GM21515 (cell line): ENCODE measurements around the gene LYPD3.
A peak's percentile ranks its signal among the peaks of the same experiment; 100 is the strongest.
"Not testable (repeated sequence)": the region's sequence is repeated elsewhere in the genome, so short reads cannot be mapped to it uniquely, and the experiment has no call there.

Experiments used
- ATAC-seq: cut with Tn5 transposase; IDR thresholded peaks from one replicate; pipeline ENCODE4 v1.9.1; 2021; ENCODE audit not compliant: unreplicated experiment

The LYPD3 gene

DNA sequence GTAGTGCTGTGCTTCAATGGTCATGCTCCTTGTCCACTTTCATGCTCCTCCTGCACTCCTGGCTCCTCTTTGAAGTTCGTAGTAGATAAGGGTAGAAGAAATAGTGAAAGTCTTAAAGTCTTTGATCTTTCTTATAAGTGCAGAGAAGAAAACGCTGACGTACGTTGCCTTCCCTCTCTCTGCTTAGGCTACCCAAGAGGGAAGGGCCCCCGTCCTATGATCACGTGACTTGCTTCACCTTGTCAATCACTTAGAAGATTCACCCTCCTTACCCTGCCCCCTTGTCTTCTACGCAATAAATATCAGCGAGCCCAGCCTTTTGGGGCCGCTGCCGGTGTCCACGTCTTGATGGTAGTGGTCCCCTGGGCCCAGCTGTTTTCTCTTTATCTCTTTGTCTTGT lies 28.1 kb downstream of the LYPD3 start:
- ATAC-seq = not testable (repeated sequence)

DNA sequence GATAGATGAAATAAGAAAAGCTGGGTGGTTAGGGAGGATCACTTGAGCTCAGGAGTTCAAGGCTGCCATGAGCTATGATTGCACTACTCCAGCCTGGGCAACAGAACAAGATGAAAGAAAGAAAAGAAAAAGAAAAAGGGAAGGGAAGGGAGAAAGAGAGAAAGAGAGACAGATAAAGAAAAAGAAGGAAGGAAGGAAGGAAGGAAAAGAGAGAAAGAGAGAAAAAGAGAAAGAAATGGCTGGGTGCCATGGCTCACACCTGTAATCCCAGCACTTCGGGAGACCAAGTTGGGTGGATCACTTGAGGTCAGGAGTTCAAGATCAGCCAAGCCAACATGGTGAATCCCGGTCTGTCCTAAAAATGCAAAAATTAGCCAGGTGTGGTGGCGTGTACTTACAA lies 29.6 kb downstream of the LYPD3 start:
- ATAC-seq = no peak

DNA sequence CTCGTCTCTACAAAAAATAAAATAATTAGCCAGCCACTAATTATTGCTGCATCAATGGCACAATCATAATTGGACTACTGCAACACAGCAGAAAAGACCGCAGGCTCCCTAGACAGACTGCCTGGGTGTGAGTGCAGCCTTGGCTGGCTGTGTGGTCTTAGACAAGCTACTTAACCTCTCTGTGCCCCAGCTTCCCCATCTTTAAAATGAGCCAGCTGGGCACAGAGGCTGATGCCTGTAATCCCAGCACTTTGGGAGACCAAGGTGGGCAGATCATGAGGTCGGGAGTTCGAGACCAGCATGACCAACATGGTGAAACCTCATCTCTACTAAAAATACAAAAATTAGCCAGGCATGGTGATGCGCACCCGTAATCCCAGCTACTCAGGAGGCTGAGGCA lies 31.7 kb downstream of the LYPD3 start:
- ATAC-seq = no peak

DNA sequence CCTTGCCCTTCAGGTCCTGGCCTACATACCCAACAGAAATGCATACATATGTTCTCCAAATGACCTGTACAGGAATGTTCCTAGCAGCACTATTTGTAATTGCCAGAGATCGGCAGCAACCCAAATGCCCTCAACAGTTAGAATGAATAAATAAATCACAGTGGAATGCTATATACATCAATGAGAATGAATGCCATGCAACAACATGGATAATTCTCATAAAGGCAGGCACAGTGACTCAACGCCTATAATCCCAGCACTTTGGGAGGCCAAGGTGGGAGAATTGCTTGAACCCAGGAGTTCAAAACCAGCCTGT lies 32.1 kb downstream of the LYPD3 start:
- ATAC-seq = no peak

DNA sequence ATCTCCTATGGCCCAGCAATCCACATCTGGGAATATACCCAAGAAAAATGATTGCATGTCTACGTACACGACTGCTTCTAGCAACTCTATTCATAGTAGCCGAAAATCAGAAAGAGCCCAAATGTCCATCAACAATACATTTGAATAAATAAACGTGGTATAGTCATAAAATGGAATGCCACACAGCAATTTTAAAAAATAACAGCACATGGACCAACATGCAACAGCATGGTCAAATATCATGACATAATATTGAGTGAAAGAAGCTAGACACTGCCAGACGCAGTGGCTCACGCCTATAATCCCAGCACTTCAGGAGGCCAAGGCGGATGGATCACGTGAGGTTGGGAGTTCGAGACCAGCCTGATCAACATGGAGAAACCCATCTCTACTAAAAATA lies 34.4 kb downstream of the LYPD3 start:
- ATAC-seq = no peak

DNA sequence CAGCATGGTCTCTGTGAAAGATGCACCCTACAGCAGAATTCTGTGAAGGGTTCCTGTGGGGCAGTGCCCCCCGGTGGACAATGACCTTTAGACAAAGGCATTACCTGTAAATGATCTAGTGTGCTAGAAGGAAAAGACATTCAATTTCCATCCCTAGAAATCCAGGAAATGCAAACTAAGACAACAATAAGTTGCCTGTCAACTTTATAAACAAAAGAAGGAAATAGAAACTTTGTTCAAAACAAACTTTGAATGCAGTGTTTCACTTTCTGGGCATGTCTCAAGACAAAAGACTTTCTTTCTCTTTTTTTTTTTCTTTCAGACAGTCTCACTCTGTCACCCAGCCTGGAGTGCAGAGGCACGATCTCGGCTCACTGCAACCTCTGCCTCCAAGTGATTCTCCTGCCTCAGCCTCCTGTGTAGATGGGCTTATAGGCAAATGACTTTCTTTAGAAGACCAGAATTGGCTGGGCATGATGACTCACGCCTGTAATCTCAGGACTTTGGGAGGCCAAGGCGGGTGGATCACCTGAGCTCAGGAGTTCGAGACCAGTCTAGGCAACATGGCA lies 35.2 kb downstream of the LYPD3 start:
- ATAC-seq = peak; percentile 49

DNA sequence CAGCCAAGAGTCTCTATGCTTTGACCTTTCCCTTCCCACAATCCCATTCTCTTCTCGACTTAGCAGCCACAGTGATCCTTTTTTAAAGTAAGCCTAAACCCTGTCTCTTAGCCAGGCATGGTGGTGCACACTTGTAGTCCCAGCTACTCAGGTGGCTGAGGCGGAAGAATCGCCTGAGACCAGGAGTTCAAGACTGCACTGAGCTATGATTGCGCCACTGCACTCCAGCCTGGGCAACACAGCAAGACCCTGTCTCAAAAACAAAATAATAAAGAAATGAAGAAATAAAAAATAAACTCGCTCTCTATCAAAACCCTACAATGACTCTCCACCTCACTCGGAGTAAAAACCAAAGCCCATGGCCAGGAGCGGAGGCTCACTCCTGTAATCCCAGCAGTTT lies 36.0 kb downstream of the LYPD3 start:
- no peak for ATAC-seq

DNA sequence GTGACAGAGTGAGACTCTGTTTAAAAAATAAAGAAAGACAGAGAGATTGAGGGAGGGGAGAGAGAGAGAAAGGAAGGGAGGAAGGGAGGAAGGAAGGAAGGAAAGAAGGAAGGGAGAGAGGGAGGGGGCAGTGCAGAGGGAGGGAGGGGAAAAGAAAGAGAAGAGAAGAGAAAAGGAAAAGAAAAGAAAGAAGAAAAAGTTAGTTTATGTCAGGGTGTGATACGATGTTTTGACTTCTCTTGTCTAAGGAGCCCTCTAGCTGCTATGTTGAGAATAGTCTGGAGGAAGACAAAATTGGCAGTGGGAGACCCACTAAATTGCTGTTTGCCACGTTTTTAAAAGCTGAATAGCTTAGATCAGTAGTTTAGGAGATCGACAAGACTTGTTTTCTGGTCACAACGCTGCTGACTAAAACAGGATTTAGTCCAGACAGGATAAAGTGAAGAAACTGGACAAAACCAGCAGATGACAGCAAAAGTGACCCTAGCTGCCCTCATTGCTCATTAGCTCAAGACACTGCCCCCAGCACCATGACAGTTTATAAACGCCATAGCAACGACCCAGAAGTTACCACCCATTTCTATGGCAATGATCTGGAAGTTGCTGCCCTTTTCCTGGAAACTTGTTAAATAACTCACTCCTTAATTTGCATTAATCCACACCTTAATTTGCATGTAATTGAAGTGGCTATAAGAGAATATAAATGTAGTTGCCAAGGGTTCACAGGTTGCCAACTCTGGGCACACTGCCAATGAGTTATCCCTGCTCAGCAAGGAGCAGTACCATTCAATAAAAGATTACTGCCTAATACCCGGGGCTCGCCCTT lies 39.6 kb downstream of the LYPD3 start:
- ATAC-seq = no peak

DNA sequence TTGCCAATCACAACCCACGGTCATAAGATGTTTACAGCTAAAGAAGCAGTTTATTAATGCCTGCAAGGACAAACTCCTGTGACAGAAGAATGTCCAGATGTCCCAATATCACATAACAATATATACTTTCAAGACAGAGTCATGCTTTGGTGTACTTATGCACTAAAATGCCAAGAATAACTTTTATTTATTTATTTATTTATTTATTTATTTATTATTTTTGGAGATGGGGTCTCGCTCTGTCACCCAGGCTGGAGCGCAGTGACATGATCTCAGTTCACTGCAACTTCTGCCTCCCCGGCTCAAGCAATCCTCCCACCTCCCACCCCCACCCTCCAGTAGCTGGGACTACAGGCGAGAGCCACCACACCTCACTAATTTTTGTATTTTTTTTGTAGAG lies 41.6 kb downstream of the LYPD3 start:
- no peak for ATAC-seq

DNA sequence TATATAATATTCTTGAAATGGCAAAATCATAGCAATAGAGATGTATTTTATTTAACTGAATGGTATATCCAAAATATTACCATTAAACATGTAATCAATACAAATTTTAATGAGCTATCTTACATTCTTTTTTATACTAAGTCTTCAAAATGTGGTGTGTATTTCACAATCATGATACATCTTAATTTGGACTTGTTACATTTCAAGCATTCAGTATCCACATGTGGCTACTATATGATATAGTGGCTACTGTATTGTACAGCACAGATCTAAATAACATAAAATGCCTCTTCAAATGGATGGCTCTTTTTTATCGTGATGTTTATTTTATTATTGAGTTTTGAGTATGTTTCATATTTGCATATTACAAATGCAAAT lies 42.7 kb downstream of the LYPD3 start:
- ATAC-seq = no peak

DNA sequence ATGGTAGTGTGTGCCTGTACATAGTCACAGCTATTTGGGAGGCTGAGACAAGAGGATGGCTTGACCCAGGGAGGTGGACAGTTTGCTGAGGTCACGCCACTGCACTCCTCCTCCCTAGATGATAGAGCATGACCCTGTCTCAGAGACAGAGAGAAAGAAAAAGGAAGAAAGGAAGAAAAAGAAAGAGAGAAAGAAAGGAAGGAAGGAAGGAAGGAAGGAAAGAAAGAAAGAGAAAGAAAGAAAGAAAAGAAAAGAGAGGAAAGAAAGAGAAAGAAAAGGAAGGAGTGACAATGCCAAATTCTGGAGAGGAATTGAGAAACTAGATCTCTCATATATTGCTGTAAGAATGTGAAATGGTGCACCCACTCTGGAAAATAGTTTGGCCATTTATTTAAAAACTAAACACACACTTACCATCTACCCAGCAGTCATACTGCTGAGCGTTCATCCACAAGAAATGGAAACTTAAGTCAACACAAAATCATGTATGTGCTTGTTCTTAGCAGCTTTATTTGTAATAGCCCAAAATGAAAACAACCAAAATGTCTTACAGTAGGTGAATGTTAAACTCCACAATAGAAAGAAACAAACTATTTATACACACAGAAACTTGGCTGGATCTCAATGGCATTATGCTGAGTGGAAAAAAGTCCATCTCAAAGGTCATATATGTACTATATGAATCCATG lies 43.3 kb downstream of the LYPD3 start:
- ATAC-seq = no peak

DNA sequence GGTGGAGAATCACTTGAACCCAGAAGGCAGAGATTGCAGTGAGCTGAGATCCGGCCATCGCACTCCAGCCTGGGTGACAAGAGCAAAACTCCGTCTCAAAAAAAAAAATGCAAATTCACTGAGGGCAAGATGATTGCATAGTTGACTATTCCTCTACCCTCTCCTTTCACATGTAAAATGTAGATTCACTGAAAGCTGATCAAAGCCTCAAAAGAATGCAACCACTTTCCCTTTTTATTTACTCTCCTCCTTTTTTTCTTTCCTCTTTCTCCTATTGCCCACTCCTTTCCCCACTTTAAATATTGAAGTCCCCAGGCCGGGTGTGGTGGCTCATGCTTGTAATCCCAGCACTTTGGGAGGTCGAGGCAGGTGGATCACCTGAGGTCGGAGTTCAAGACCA lies 44.5 kb downstream of the LYPD3 start:
- no peak for ATAC-seq

DNA sequence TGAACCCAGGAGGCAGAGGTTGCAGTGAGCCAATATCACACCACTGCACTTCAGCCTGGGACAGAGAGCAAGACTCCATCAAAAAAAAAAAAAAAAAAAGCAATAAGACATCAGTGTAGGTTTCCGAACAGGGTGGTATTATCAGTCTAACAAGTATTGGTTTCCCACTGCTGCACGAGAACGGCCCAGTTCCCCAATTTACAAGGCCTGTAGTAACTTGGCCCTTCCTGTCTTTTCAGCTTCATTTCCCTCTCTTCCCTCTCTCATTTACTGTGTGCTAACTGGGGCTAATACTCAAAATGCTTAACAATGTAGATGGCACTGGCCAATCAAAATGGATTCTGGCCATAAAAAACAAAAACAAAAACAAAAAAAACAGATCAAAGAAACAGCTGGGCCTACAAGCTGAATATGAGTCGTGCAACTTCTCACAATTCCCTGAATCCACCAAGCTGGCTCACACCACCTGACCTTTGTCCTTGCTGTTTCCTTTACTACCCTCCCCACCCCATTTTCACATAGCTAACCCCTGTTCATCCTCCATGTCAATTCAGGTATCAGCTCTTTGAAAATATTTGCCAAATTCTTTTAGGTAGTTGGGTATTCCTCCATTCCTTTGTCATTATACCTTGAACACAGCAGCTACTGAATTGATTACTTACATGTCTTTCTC lies 48.3 kb downstream of the LYPD3 start:
- ATAC-seq = no peak

DNA sequence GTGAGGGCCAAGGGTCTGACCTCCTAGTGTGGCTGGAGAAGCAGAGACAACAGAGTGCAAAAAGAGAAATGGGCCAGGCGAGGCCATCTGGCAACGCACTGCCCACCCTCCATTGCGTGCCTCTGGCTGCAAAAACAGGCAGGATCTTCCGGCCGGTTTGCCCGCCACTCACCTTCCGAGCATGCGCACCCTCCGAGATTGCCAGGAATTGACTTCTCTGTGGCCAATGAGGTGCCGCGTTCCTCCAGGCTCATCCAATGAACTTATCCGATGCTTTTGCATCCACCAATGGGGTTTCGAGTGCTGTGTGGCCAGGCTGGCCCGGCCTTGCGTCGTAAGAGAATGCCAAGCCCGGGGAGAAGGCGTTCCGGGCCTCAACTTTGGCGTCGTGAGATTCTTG lies 50.9 kb downstream of the LYPD3 start, which contains the start of gene TEX101:
TEX101 (plus strand) TSS at position 337 of the 400 bp plus-strand sequence. CDS start 1,030 bp downstream, outside the sequence.
- no peak for ATAC-seq

DNA sequence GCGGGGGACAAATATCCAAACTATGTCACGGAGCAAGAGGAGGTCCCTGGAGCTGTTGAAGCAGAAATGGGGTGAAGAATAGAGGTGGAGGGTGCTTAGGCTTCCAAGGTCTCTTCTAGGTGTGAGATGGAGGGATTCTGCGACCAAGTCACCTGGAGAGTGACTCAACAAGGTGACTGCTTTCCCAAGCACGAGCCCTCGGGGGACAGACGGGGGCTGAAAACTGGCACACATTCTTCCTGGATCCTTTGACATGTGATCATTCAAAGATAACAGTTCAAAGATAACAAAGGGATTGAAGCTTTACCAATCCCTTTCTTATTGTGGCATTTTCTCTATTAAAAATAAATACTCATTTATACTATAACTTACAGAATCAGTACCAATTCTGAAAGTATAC lies 53.0 kb downstream of the LYPD3 start:
- no peak for ATAC-seq
